ENCODE measurements around the gene TMEM154.

DNA sequence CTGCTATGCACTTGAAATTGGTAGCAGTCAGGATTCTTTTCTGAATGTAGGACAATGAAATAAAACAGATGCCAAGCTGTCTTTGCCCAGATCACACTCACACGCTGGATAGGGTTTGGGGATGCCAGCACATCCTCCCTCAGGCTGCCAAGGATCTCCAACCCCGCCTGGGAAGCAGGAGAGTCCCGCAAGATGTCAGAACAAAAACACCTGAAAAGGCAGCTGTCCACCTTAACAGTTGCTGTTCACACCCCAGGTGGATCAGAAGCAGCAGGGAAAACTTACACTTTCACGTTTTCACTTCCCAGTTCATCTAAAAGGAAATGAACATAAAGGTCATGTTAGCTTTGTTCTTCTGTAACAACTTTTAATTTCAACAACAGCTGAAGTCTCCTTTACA lies 35.7 kb downstream of the TMEM154 start:
- TF ChIP-seq, protein P1, sequence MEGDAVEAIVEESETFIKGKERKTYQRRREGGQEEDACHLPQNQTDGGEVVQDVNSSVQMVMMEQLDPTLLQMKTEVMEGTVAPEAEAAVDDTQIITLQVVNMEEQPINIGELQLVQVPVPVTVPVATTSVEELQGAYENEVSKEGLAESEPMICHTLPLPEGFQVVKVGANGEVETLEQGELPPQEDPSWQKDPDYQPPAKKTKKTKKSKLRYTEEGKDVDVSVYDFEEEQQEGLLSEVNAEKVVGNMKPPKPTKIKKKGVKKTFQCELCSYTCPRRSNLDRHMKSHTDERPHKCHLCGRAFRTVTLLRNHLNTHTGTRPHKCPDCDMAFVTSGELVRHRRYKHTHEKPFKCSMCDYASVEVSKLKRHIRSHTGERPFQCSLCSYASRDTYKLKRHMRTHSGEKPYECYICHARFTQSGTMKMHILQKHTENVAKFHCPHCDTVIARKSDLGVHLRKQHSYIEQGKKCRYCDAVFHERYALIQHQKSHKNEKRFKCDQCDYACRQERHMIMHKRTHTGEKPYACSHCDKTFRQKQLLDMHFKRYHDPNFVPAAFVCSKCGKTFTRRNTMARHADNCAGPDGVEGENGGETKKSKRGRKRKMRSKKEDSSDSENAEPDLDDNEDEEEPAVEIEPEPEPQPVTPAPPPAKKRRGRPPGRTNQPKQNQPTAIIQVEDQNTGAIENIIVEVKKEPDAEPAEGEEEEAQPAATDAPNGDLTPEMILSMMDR (IDR thresholded peaks at IDR 0.05), result no peak
- no peak for TF ChIP-seq POLR2A (IDR thresholded peaks at IDR 0.05)
